ENCODE measurements around the gene MAN2B2. TPM values are rescaled to one million over a fixed set of nuclear protein-coding genes. Genes with fewer than 3 reads are reported as not detected.
A peak's percentile ranks its signal among the peaks of the same experiment; 100 is the strongest.

Gene MAN2B2
- total RNA-seq, 4 donors from 2014 or later: 14.1 to 33.7 (median 27.0) TPM

- intact Hi-C loops (cut with DNase I; ENCODE audit: low total_unique reads): no loop called here
- H3K4me3 ChIP-seq (ENCODE audit: low read depth, poor library complexity, severe bottlenecking): peak overlapping the region; percentile 86
- TF ChIP-seq, protein P1, sequence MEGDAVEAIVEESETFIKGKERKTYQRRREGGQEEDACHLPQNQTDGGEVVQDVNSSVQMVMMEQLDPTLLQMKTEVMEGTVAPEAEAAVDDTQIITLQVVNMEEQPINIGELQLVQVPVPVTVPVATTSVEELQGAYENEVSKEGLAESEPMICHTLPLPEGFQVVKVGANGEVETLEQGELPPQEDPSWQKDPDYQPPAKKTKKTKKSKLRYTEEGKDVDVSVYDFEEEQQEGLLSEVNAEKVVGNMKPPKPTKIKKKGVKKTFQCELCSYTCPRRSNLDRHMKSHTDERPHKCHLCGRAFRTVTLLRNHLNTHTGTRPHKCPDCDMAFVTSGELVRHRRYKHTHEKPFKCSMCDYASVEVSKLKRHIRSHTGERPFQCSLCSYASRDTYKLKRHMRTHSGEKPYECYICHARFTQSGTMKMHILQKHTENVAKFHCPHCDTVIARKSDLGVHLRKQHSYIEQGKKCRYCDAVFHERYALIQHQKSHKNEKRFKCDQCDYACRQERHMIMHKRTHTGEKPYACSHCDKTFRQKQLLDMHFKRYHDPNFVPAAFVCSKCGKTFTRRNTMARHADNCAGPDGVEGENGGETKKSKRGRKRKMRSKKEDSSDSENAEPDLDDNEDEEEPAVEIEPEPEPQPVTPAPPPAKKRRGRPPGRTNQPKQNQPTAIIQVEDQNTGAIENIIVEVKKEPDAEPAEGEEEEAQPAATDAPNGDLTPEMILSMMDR (IDR thresholded peaks at IDR 0.05): no peak
- no peak for TF ChIP-seq POLR2A (IDR thresholded peaks at IDR 0.05)
- DNase-seq (ENCODE audit: low spot score in 2 of 2): no peak
- WGBS, 2 donors: 53 to 61% methylated on average over 10 to 14 of the region's 17 CpGs
These were observed 683 bp downstream of the MAN2B2 start for GRCh38 chr4:6575503-6576240.

DNA sequence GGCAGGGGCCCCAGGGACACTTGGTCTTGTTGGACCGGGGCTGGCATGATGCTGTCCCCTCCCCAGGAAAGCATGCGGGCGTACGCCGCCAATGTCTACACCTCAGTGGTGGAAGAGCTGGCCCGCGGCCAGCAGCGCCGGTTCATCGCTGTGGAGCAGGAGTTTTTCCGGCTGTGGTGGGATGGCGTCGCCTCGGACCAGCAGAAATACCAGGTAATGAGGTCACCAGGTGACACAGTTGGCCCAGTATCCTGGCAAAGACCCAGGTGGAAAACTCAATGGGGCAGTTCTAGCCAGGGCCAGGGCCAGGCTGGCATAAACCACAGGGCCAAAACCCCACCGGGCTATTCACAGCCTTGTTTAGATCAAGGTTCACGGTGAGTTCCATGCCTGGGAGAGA, 1.5 kb downstream of the MAN2B2 start:
- intact Hi-C loops (cut with DNase I; ENCODE audit: low total_unique reads): no loop called here
- no peak overlapping the region for H3K4me3 ChIP-seq (ENCODE audit: low read depth, poor library complexity, severe bottlenecking)
- no peak for DNase-seq (ENCODE audit: low spot score in 2 of 2)
- TF ChIP-seq, protein P1 (IDR thresholded peaks at IDR 0.05): no peak
- 79 to 87% methylated on average over 16 of the region's 16 CpGs for WGBS, 2 donors

DNA sequence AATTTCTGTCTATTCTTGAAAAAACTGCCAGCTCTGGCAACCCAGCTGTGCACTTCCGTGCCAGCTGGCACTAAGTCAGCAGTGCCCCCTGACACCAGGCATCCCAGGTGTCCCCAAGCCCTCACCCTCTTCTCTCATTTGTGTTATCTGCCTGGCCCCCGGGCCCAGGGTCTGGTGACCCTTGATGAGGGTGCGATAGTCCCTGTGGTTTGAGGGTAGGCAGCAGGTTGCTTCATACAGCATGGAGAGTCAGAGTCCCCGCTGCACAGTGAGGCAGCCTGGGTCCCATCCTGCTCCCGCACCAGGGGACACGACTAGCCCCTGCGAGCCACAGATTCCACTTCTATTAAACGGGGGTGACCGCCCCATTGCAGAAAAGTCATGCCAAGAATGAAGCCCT, 1.9 kb downstream of the MAN2B2 start:
- H3K4me3 ChIP-seq (ENCODE audit: low read depth, poor library complexity, severe bottlenecking): no peak overlapping the region
- TF ChIP-seq, protein P1 (IDR thresholded peaks at IDR 0.05): no peak
- no peak for TF ChIP-seq POLR2A (IDR thresholded peaks at IDR 0.05)
- intact Hi-C loops (cut with DNase I; ENCODE audit: low total_unique reads): no loop called here
- WGBS, 2 donors: 85 to 89% methylated on average over 9 of the region's 9 CpGs
- no peak for DNase-seq (ENCODE audit: low spot score in 2 of 2)

GRCh38 chr4:6577409-6577808, 2.4 kb downstream of the MAN2B2 start:
- DNase-seq (ENCODE audit: low spot score in 2 of 2): no peak
- intact Hi-C loops (cut with DNase I; ENCODE audit: low total_unique reads): no loop called here
- 92 to 94% methylated on average over 7 to 10 of the region's 10 CpGs for WGBS, 2 donors
- no peak overlapping the region for H3K4me3 ChIP-seq (ENCODE audit: low read depth, poor library complexity, severe bottlenecking)
- TF ChIP-seq, protein P1 (IDR thresholded peaks at IDR 0.05): no peak
- no peak for TF ChIP-seq POLR2A (IDR thresholded peaks at IDR 0.05)

- 93 to 94% methylated on average over 9 of the region's 9 CpGs for WGBS, 2 donors
- TF ChIP-seq, protein P1 (IDR thresholded peaks at IDR 0.05): no peak
- no peak for TF ChIP-seq POLR2A (IDR thresholded peaks at IDR 0.05)
- H3K4me3 ChIP-seq (ENCODE audit: low read depth, poor library complexity, severe bottlenecking): no peak overlapping the region
- DNase-seq (ENCODE audit: low spot score in 2 of 2): no peak
- intact Hi-C loops (cut with DNase I; ENCODE audit: low total_unique reads): no loop called here
These were observed 3.2 kb downstream of the MAN2B2 start for GRCh38 chr4:6578221-6578620.

DNA sequence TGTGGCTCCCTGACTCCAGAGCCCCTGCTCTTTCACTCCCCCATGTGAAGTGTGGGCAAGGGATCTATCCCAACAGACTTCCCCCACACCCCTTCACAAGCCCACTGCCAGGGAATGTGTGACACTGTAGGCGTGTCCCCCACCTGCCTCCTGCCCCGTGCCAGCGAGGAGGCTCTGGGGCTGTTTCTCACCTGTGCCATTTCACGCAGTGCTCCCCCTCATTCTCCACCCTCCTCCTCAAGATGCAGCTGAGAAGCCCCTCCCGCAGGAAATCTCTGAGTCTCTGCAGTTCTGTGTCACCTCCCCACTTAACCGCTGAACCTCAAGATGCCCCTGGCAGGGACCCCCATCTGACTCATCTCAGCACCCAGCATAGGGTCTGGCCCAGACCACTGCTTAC, 5.4 kb downstream of the MAN2B2 start:
- WGBS, 2 donors: 91 to 93% methylated on average over 6 of the region's 6 CpGs
- intact Hi-C loops (cut with DNase I; ENCODE audit: low total_unique reads): no loop called here
- no peak for DNase-seq (ENCODE audit: low spot score in 2 of 2)

More for the DNA sequence above, 5.4 kb downstream of the MAN2B2 start:
- no peak overlapping the region for H3K4me3 ChIP-seq (ENCODE audit: low read depth, poor library complexity, severe bottlenecking)
- TF ChIP-seq, protein P1 (IDR thresholded peaks at IDR 0.05): no peak
- no peak for TF ChIP-seq POLR2A (IDR thresholded peaks at IDR 0.05)

Data from lower leg skin (tissue), 4 donors.